ENCODE data around the gene ALG10.
"Not testable (repeated sequence)": the region's sequence is repeated elsewhere in the genome, so short reads cannot be mapped to it uniquely, and the experiment has no call there.

Gene ALG10

GRCh38 chr12:34022079-34022830, at the start of gene ALG10:
TSS of gene ALG10 (plus strand) at chr12:34022496. CDS start at chr12:34022600, 104 bp downstream.
- peak; percentile 99 for DNase-seq (ENCODE audit: low spot score)

DNA sequence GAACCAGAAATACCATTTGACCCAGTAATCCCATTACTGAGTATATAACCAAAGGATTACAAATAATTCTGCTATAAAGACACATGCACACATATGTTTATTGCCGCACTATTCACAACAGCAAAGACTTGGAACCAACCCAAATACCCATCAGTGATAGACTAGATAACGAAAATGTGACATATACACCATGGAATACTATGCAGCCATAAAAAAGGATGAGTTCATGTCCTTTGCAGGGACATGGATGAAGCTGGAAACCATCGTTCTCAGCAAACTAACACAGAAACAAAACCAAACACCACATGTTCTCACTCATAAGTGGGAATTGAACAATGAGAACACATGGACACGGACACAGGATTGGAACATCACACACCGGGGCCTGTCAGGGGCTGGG, 49.4 kb upstream of the ALG10 start:
- not testable (repeated sequence) for DNase-seq (ENCODE audit: low spot score)

- DNase-seq (ENCODE audit: low spot score): no peak
Measured at GRCh38 chr12:33977887-33978286, 44.4 kb upstream of the ALG10 start.

DNA sequence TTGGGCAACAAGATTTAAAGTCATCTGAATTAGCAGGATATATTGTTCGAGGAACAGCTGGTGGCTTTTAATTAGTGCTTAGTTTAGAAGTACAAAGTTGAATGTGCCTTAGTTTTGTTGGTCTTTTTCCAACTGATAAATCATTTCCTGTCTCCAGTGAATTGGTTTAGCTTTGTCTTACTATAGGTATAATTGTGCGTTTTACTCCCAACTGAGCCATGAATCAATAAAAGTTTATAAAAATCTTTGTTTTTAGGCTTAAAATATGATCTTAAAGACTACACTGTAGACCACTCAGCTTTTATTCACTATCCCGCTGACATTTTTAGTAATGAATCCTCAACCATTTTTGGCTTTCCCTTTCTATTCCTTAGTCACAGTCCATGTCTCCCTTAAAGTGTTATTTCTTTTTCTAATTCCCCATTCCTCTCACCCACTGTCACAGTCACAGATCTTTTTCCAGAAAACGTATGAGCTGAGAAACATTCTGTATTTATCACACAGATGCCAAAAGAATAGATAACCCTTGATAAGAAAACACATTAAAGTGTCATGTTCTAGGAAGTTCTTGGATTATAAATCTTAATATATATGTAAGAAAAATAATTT, 34.0 kb upstream of the ALG10 start:
- no peak for DNase-seq (ENCODE audit: low spot score)

GRCh38 chr12:33988913-33989312, 33.4 kb upstream of the ALG10 start:
- no peak for DNase-seq (ENCODE audit: low spot score)

- DNase-seq (ENCODE audit: low spot score): no peak
Measured at GRCh38 chr12:33994857-33995808, 27.2 kb upstream of the ALG10 start.

DNA sequence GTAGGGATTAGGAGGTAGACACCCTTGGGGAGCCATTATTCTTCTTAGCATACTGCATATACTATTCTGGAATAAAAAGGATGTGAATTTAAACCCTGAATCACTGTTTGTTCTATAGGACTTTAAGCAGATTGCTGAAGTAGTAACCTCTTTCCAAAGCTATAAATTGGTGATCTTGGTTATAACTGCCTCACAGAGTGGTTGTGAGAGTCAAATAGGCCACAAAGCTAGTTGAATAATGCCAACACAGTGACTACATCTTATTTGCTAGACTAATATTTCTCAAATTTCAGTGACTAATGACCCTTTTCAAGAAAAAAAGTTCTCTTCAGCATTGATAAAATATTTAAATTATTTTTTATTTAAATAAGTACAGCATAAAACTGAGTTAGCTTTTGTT, 13.5 kb upstream of the ALG10 start:
- not testable (repeated sequence) for DNase-seq (ENCODE audit: low spot score)

DNA sequence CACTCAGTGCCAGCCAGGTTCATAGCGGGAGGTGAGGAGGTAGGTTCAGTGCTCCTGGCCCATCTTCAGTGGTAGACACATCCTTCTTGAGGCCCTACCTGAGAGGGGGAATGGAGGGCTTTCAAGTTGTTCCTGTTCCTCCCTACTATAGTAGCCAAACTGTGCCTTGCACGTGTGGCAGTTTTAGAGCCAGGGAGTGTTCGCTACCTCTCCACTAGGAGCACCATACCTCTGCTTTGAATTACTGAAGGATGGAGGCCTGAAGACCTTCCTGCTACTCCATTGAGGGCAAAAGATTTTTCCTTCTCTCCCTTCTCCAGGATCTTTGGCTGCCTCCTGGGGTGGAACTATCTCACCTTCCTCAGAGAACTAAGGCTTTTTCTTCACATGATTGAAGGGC, 5.9 kb upstream of the ALG10 start:
- no peak for DNase-seq (ENCODE audit: low spot score)

DNA sequence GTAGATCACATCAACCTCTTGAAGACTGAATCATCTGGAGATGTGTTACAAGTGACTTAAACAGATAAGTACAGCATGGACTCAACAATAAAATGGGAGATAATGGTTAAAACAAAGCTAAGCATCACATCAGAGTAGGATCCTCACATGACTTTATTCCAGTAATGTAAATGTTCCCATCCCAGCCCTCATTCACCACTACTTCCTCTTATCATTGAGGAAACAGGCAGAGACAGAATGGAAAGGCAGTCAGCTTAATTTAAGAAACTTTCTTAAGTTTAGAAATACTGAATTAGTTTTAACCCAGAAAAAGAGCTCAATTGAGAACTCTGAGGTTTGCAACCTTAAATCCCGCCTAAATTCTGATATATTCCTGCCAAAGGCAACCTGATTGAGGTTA, 1.2 kb upstream of the ALG10 start:
- DNase-seq (ENCODE audit: low spot score): no peak

GRCh38 chr12:34027661-34028060, 5.4 kb downstream of the ALG10 start:
- not testable (repeated sequence) for DNase-seq (ENCODE audit: low spot score)

- no peak for DNase-seq (ENCODE audit: low spot score)
Measured at GRCh38 chr12:34030591-34030990, 8.3 kb downstream of the ALG10 start.

DNA sequence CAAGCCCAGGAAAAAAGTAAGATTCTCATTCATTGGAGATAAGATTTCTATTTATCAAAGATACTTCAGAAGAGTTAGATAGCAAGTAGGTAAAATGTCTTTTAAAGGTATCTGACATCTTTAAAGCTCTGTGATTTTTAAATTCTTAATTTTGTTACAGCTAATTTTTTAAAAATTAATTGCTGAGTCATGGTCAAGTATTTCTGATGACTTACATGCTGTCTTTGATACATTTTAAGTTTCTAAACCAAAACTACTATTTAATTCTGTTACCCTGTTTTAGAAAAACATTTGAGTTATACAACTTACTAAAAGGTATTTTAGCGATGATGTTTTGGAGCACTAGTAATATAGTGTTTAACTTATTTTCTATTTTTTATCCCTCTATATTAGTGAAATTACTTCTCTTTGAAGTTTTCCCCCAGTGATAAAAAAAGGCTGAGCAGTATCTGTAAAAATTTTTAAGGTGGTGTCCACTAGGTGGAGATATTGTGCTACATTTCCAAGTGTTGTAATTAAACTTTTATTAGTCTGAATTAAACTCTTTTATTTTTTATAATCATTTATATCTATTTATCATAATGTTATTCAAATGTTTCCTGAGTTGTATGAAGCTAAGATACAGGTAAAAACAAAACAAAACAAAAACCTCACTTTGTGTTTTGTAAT, 11.5 kb downstream of the ALG10 start:
- DNase-seq (ENCODE audit: low spot score): peak; percentile 71

DNA sequence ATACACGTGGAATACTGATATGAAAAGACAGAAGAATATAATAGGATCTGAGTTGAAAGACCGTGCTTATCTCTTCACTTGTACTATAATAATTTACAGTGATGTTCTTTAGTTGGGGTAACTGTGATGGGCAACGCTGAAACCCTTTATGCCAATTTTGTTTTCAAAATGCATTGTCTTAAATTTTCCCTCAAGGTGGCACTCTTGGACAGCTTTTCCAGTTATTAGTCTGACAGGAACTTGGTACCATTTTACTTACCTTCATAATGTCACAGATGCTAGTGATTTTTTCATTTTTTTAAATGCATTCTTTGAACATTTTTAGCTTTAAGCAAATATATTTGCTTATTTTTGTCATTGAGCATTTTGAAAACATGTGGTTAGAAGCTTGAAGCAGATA, 16.1 kb downstream of the ALG10 start:
- peak; percentile 58 for DNase-seq (ENCODE audit: low spot score)

DNA sequence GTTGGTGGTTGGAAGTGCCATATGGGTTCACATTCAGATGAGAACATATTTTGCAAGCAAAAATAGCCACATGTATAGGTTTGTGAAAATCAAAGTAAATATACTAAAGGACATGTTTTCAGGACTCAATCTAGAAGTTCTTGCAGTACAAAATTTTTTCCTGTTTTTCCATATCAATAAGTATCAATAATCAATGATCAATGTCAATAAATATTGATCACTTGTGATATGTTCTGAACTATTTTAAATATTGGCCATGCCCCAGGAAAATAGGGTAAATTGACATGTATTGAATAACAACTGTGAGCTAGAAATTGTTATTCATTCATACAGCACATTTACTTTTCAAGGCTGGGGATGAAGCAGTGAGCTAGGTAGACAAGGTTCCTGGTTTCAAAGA, 24.3 kb downstream of the ALG10 start:
- no peak for DNase-seq (ENCODE audit: low spot score)

DNA sequence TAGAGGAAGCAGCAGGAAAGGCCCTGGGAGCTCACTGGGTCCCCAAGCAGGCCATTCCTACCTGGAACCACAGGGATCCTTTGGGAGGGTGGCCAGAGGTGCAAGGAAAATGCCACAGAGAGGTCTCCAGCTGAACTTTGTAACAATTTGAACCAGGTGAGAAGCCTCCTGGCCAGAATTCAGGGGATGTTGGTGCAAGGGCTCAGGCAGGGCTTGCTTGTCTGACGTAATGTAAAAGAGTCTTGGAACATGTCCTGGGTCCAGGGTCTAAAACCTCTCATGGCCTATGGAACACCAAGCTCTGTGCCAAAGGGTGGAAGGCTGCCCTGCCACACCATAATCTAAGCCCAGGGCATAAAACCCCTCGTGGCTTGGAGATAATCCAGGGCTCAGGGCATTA, 25.6 kb downstream of the ALG10 start:
- not testable (repeated sequence) for DNase-seq (ENCODE audit: low spot score)

GRCh38 chr12:34048714-34049113, 26.4 kb downstream of the ALG10 start:
- DNase-seq (ENCODE audit: low spot score): no peak

DNA sequence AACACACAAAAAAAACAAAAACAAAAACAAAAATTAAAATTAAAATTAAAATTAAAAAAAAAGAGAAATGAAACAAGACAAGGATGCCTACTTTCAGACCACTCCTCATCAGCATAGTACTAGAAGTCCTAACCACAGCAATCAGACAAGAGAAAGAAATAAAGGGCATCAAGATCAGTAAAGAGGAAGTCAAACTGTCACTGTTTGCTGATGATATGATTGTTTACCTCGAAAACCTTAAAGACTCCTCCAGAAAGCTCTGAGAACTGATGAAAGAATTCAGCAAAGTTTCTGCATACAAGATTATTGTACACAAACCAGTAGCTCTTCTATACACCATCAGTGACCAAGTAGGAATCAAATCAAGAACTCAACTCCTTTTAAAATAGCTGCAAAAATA, 29.2 kb downstream of the ALG10 start:
- no peak for DNase-seq (ENCODE audit: low spot score)

DNA sequence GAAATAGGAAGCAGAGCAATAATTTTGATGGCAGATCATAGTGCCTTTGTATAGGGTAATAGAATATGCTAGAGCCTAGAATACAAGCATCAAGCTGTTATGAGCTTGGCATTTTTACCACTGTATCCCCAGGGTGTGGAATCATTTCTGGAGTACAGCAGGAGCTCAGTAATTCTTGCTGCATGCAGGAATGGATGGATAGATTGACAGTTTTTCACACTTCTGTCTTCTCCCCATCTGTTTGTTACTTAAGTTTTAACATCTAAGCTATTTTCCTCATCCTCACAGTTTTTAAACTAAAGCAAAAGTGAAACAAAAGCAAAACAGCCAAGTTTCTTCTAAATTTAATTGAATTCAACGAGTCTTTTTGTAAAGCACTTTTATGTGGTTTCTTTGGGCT, 32.6 kb downstream of the ALG10 start:
- no peak for DNase-seq (ENCODE audit: low spot score)

All from NAMALWA (cell line).